GM08714 (cell line): ENCODE data around the gene OR52A1.
"Not testable (repeated sequence)": the region's sequence is repeated elsewhere in the genome, so short reads cannot be mapped to it uniquely, and the experiment has no call there.

Experiments
- H3K4me3 ChIP-seq: fragments of 200-500 bp; sonication (Bioruptor generic); 2 replicates; pipeline ENCODE4 v1.5.1; 2014; ENCODE audit warnings: mild to moderate bottlenecking, low read length, inconsistent platforms
- ZNF274 ChIP-seq: IDR thresholded peaks from 2 replicates; pipeline ENCODE4 v1.6.1; 2012; ENCODE audit warnings: mild to moderate bottlenecking, low read depth, low read length

OR52A1 gene

DNA sequence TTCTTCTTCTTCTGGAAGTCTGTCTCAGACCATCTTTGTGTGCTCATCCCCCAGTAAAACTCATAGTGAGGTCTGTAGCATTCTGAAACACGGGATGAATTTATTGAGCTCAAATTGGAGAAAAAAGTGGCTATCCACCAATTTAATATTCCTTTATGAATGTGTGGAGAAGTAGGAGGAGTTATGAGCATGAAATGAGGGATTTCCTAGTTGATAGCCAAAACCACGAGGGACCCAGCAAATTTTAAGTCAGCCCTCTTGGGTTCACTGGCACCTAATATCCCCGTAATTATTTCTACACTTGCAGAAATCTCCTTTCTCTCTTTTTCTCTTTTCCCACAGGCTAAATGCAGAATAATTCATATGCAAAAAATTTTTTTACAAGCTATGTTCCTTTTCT lies at the start of gene OR52A1:
Gene OR52A1, minus strand, starts transcription at position 101 of the 400 bp plus-strand sequence. CDS start 2,388 bp downstream, outside the sequence.
- TF ChIP-seq ZNF274, result no peak
- H3K4me3 ChIP-seq, result no peak within 1 kb of the TSS

DNA sequence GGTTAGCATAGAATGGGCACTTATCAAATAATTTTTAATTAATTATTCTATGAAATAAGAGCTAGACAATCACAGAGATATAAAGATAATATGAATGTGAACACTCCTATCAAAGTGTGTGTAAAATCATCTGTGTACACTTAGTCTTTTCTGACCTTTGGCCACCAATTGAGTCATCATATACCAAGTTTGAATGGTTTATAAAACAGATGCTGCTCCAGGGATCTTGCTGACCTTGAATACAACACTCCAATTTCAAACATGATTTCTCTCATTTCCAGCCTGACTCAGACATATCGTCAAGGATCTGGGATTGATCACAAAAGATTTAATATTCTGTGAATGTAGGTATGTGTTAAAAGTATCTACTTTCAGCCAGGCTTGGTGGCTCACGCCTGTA lies 48.8 kb upstream of the OR52A1 start:
- TF ChIP-seq ZNF274, result no peak
- no peak overlapping the region for H3K4me3 ChIP-seq

DNA sequence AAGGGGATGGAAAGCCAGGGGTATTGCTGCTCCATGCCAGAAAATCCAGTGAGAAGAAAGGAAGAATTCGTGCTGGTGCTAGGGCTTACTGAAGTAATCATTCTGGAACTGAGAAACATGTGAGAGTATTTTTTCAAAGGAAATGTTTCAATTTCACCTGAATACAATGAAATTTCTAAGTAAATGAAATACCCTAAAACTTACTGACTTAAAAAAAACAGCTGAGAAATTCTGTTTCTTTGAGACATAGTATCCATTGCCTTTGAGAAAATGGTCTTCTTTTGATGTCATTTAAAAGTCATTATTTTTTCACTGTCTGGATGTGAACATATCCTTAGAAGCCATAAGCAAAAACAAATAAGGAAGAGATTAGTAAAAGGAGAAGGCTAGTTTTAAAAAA lies 46.0 kb upstream of the OR52A1 start, which contains the start of gene OR51V1:
Gene OR51V1, minus strand, starts transcription at position 101 of the 400 bp plus-strand sequence. Its CDS starts 0 bp downstream, at position 101.
- no peak within 1 kb of the TSS for H3K4me3 ChIP-seq
- TF ChIP-seq ZNF274, result no peak

DNA sequence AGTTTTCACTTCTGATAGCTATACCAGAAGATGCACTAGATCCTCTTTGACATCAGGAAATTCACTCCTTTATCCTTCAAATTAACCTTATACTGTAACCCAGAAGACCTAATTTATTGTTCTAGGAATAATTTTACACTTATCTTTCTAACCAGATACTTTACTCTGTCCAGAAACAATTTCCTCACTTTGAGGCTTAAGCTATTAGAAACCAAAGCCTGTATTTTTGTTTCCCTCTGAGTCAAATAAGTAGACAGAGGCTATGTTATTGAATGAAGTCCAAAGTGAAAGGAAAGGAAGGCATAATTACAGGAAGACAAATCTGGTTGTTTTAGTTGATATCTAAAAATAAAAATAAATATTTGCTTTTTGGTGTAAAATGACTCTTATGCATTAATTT lies 43.7 kb upstream of the OR52A1 start:
- no peak overlapping the region for H3K4me3 ChIP-seq
- no peak for TF ChIP-seq ZNF274

DNA sequence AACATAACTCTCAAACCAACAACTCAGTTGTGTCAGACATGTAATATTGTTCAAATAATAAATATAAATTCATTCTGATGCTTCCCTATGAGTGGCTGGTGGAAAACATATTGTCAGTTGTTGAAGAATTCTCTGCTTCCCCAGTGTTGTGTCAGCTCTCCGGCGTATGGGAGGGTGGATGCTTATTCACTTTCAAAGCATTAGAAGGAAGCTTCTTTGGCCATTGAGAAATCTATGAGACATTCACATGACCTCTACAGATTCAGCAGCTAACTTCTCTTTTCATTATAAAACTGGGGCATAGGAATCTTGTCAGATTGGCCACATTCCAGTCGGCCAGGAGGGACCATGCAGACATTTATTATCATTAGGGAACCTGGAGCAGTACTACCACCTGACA lies 43.0 kb upstream of the OR52A1 start:
- H3K4me3 ChIP-seq, result no peak overlapping the region
- TF ChIP-seq ZNF274, result no peak

DNA sequence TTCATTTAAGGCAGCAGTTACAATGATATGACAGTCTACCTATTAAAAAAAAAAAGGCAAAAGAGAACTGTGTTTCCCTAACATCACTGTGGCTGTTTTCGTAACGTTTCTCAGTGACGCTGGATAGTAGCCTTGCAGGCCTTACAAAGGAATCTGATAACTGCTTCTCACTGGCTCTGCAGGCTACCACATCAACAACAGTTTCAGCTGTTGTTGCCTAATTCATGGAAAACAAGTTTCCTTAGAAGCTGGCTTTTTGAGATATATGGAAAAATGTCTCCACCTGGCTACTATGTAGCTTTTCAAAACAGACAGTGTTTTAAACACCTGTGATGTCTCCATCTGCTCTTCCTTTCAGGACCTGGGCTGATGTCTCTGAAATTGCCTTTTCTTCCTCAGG lies 42.2 kb upstream of the OR52A1 start:
- no peak overlapping the region for H3K4me3 ChIP-seq
- no peak for TF ChIP-seq ZNF274

DNA sequence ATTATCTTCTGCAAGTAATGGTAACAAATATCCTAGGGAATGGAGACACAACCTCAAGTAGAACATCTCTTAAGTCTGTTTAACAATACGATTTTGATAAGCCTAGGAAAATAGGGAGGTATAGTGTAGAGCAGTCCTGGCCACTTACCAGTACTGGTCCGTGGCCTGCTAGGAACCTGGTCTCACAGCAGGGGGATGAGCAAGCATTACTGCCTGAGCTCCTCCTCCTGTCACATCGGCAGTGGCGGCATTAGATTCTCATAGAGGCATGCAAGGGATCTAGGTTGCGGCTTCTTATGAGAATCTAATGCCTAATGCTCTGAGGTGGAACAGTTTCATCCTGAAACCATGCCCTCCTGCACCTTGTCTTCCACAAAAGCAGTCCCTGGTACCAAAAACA lies 41.5 kb upstream of the OR52A1 start:
- TF ChIP-seq ZNF274, result no peak
- H3K4me3 ChIP-seq, result no peak overlapping the region

DNA sequence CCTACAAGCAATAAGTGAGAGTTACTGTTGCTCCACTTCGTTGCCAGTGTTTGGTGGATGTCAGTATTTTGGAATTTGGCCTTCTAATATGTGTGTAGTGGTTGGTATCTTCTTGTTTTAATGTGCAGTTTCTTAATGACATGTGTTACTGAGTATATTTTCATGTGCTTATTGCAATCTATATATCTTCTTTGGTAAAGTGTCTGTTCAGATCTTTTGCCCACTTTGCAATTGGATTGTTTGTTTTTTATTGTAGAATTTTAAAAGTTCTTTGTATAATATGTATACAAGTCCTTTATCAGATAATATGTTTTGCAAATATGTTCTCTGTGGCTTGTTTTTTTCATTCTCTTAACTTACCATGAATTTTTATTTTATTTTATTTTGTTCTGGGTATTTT lies 38.2 kb upstream of the OR52A1 start:
- H3K4me3 ChIP-seq, result no peak overlapping the region
- no peak for TF ChIP-seq ZNF274

DNA sequence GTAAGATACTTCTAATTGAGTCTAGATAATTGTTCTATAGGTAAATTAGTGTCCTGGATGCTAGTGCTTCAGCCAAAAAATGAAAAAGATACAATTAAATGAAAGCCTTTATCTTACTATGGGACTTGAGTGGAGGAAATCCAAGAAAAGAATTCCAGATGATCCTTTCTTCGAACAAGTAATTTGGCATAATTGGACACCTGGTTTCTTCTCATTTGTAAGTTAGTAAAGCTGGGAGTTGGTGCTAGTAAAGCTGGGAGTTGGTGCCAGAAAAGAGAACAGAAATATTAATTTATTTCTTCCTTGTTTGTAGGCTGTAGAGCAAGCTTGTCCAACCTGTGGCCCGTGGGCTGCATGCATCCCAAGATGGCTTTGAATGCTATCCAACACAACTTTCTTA lies 33.6 kb upstream of the OR52A1 start:
- no peak for TF ChIP-seq ZNF274
- H3K4me3 ChIP-seq, result no peak overlapping the region

DNA sequence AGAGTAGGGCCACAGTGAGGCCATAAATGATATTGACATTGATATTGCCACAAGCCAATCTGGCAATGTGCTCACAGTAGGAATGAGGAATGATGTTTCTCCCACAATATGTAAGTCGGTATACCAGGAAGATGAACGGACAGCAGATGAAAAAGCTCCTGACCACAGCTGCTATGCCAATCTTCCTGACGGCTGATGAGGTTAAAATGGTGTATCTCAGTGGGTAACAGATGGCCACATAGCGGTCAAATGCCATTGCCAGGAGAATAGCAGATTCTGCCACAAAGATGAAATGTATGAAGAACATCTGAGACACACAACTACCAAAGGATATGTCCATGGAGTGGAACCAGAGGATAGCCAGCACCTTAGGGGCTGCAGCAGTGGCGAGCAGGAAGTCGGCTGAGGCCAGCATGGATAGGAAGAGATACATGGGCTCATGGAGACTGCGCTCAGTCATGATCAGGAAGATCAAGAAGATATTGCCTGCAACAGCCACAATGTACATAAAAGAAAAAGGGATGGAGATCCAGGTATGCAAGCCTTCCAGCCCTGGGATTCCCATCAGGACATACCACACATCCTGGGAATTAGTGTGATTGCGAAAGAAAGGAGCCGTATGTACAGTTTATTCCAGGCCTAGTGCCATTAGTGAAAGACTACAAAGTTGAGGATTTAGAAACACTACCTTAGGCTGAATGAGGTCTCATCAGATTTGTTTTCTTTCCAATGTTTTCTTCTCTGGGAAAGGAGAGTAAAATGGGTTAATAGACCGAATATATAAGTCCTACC lies 23.7 kb upstream of the OR52A1 start:
- no peak overlapping the region for H3K4me3 ChIP-seq
- no peak for TF ChIP-seq ZNF274

DNA sequence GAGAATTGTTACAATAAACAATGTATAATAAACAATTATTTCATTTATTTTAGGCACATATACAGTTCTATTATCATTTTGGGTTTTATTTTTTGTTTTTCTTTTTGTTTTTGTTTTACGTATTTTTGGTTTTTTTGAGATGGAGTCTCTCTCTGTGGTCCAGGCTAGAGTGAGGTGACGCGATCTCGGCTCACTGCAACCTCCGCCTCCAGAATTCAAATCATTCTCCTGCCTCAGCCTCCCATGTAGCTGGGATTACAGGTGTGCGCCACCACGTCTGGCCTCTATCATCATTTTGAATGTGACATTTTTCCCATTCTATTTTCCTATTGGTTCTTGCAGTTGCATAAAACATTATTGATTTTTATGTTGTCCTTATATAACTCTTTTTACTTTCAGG lies 20.4 kb upstream of the OR52A1 start:
- H3K4me3 ChIP-seq, result no peak overlapping the region
- no peak for TF ChIP-seq ZNF274

DNA sequence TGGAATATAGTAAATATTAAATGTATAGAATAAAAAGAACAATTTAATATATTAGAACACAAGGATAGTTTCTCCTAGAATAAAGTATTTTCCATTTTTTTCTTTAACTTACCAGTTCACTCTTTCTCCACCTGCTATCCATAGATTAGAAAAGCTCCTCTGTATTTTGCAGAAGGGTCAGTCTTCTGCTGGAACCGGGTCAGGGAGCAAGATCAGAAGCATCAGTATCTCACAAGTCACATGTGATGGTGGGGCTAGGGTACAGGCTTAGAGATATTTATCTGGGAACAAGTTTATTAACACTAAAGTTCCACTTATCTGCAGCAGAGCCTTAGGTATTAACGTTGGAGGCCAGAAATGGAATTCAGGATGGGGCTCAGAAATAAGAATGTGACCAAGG lies 17.3 kb upstream of the OR52A1 start:
- no peak for TF ChIP-seq ZNF274
- no peak overlapping the region for H3K4me3 ChIP-seq

DNA sequence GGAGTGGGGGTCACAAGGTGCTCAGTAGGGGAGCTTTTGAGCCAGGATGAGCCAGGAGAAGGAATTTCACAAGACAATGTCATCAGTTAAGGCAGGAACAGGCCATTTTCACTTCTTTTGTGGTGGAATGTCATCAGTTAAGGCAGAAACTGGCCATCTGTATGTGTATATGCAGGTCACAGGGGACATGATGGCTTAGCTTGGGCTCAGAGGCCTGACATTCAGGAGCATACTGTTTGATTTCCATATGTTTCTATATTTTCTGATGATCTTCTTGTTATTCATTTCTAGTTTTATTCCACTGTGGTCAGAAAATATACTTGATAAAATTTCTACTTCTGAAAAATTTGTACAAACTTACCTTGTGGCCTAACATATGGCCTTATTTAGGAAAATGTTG lies 11.3 kb upstream of the OR52A1 start:
- not testable (repeated sequence) for H3K4me3 ChIP-seq

DNA sequence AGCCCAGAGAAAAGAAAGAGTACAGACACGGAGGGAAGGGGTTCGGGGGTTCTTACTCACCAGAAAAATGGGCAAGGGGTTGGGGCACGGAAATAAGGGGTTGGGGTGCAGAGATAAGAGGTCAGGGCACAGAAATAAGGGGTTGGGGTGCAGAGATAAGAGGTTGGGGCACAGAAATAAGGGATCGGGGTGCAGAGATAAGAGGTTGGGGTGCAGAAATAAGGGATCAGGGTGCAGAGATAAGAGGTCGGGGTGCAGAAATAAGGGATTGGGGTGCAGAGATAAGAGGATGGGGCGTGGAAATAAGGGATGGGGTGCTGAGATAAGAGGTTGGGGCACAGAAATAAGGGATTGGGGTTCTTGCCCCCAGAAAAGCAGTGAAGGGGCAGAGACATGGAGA lies 10.2 kb upstream of the OR52A1 start:
- not testable (repeated sequence) for H3K4me3 ChIP-seq

DNA sequence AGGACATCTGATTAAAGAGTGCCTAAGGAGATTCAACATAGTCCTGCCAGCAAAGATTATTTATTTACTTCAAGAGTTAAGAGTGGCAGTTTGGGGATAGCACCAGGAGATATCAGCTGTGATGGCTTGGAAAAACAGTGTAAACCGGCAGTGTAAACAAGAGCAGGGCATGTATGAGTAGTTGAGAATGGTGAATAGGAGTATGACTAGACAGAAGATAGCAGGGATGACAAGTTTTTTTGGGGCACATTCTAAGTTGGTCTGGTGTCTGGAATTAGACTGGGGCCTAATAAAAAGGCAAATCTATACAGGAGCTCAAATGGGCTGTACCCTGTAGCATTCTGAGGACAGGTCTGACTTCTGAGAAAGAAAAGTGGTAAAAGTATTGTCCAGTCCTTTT lies 6.5 kb upstream of the OR52A1 start:
- not testable (repeated sequence) for H3K4me3 ChIP-seq

DNA sequence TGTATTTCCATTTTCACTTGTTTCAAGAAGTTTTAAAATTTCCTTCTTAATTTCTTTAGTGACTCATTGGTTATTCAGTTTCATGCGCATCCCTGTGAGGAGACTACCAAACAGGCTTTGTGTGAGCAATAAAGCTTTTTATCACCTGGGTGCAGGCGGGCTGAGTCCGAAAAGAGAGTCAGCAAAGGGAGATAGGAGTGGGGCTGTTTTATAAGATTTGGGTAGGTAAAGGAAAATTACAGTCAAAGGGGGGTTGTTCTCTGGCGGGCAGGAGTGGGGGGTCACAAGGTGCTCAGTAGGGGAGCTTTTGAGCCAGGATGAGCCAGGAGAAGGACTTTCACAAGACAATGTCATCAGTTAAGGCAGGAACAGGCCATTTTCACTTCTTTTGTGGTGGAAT lies 5.7 kb upstream of the OR52A1 start:
- not testable (repeated sequence) for H3K4me3 ChIP-seq
